HepG2 (cell line): ENCODE measurements around the gene TLN1. TPM values are rescaled to one million over a fixed set of nuclear protein-coding genes. Genes with fewer than 3 reads are reported as not detected.

ENCODE experiments used
- CBFB ChIP-seq: sonication (generic); formaldehyde crosslinking; IDR thresholded peaks from 2 replicates; pipeline ENCODE4 v1.4.0; 2020; ENCODE audit warnings: missing genetic modification reagents
- EP300 ChIP-seq, 3 experiments: sonication (generic) in 1 of 3; formaldehyde crosslinking in 1 of 3; IDR thresholded peaks; 2 replicates each; pipeline versions ENCODE4 v1.5.1 to v1.6.1; 2011 to 2020; ENCODE audit warnings: low read depth in 2 of 3, low read length in 2 of 3, borderline replicate concordance in 1 of 3, improper control_type of control experiment in 1 of 3, mild to moderate bottlenecking in 1 of 3, missing genetic modification reagents in 1 of 3, moderate library complexity in 1 of 3
- KDM5A ChIP-seq: fragments of 200-600 bp; sonication (generic); IDR thresholded peaks from 2 replicates; pipeline ENCODE4 v1.7.0; 2018; ENCODE audit warnings: antibody characterized with exemption, mild to moderate bottlenecking, low read length, borderline replicate concordance
- KMT2A ChIP-seq: sonication (generic); formaldehyde crosslinking; IDR thresholded peaks from 2 replicates; pipeline ENCODE4 v1.4.0; 2020; ENCODE audit warnings: missing genetic modification reagents
- MYC ChIP-seq: sonication (generic); formaldehyde crosslinking; IDR thresholded peaks from 2 replicates; pipeline ENCODE4 v1.9.0; 2021; ENCODE audit warnings: missing genetic modification reagents, borderline replicate concordance
- NFE2L1 ChIP-seq: sonication (generic); formaldehyde crosslinking; IDR thresholded peaks from 2 replicates; pipeline ENCODE4 v1.4.0; 2020; ENCODE audit warnings: missing genetic modification reagents, mild to moderate bottlenecking, borderline replicate concordance
- PAF1 ChIP-seq: IDR thresholded peaks from 2 replicates; pipeline ENCODE4 v1.6.1; 2016; ENCODE audit warnings: missing genetic modification reagents, missing compliant biosample characterization
- RFXAP ChIP-seq: sonication (generic); formaldehyde crosslinking; IDR thresholded peaks from 2 replicates; pipeline ENCODE4 v1.4.0; 2020; ENCODE audit warnings: missing genetic modification reagents, borderline replicate concordance
- SIN3B ChIP-seq: fragments of 150-350 bp; IDR thresholded peaks from 2 replicates; pipeline ENCODE4 v1.6.1; 2014; ENCODE audit warnings: low read length
- TMF1 ChIP-seq: sonication (generic); formaldehyde crosslinking; IDR thresholded peaks from 2 replicates; pipeline ENCODE4 v1.8.1; 2022; ENCODE audit warnings: low read depth, missing genetic modification reagents
- TOPORS ChIP-seq: sonication (generic); formaldehyde crosslinking; IDR thresholded peaks from 2 replicates; pipeline ENCODE4 v1.8.0; 2023; ENCODE audit warnings: mild to moderate bottlenecking, missing genetic modification reagents
- ZNF75D ChIP-seq: sonication (generic); formaldehyde crosslinking; IDR thresholded peaks from 2 replicates; pipeline ENCODE4 v1.8.1; 2023; ENCODE audit warnings: missing genetic modification reagents, mild to moderate bottlenecking, borderline replicate concordance
- ZSCAN9 ChIP-seq: IDR thresholded peaks from 2 replicates; pipeline ENCODE4 v1.6.1; 2016; ENCODE audit warnings: borderline replicate concordance
- polyA plus RNA-seq, 8 experiments: library from polyadenylated mRNA; depleted of rRNA in 3 of 8; stranded (reverse) in 7 of 8; unstranded in 1 of 8; fragments of >200 nt; fragmentation: Illumina TruSeq in 4 of 8; extraction: Trizol in 4 of 8; gene quantifications; 2 replicates each; pipeline versions ENCODE4 v1.2.1 to v1.2.3, GENCODE V29; 2011 to 2016; ENCODE audit warnings: low read depth in 4 of 8, missing spikeins in 1 of 8, mixed read lengths in 1 of 8; ENCODE audit not compliant: insufficient read depth in 1 of 8
- total RNA-seq, 5 experiments: library from RNA; depleted of rRNA; stranded (reverse); fragments of >200 nt; fragmentation: Illumina TruSeq; extraction: Trizol; gene quantifications; 2 replicates each; pipeline ENCODE4 v1.2.3, GENCODE V29; 2016; ENCODE audit warnings: low read depth in 1 of 5
- TF ChIP-seq, protein P1 (sequence below): IDR thresholded peaks from 2 replicates; pipeline ENCODE4 v1.6.1; 2016; ENCODE audit warnings: missing biosample characterization, missing genetic modification reagents, low read depth
- TF ChIP-seq, protein P2 (sequence below): sonication (generic); formaldehyde crosslinking; IDR thresholded peaks from 2 replicates; pipeline ENCODE4 v1.4.0; 2020; ENCODE audit warnings: missing genetic modification reagents
- TF ChIP-seq, protein P3 (sequence below): sonication (generic); formaldehyde crosslinking; IDR thresholded peaks from 2 replicates; pipeline ENCODE4 v1.4.0; 2020; ENCODE audit warnings: missing genetic modification reagents
- TF ChIP-seq, protein P4 (sequence below): sonication (generic); formaldehyde crosslinking; IDR thresholded peaks from 2 replicates; pipeline ENCODE4 v1.8.0; 2022; ENCODE audit warnings: low read depth, missing genetic modification reagents

The TLN1 gene
- total and polyA plus RNA-seq, 2 of the 13 experiments (the other 11 are each of a cell fraction or from before 2014, with no cell fraction given) = 35.2 to 51.8 TPM

DNA sequence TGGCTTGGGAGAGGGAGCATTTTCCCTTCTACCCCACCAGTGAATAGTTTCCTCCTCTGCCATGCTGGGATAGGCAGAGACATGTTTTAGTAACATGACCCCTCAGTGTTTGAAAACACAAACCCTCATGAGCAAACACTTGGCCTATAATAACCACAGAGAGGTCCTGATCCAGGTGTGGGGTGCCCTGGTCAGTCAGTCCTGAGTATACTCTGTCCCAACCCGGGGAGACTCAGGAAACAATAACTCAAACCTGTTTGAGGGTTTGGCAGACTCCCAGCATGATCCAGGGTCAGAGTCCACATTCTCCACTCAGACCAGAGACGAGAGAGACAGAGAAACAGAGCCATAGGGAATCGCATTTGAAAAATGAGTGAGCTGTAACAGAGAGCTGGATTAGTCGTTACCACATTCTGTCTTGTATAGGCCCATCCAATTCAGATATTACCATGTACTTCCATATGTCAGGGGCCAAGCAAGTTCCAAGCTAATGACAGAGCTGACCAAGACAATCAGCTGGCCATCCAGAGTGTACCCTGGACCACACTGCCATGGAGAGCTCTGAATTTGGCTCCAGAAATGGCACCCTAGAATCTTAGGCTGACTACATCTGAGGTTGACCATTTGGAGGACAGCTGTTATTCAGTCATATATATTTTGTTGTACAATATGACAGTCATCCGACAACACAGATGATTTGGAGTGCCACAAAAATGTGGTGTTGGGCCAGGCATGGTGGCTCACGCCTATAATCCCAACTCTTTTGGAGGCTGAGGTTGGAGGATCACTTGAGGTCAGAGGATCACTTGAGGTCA is 62.5 kb downstream of the TLN1 start (continued):
- TF ChIP-seq EP300 (IDR thresholded peaks at IDR 0.05; ENCODE audit: low read depth in 2 of 2, low read length in 2 of 2) (peak in 1 of 2 experiments; percentile 70; a peak in 2 of 4 replicates), EP300 (CRISPR knock-in tag; IDR thresholded peaks at IDR 0.05; ENCODE audit: borderline replicate concordance) (peak; percentile 23; the same call in 1 of the 2 replicates), MYC (no peak), NFE2L1 (CRISPR knock-in tag) (no peak), ZSCAN9 (no peak; the same call in 1 of the 2 replicates), CBFB (CRISPR knock-in tag) (no peak), TOPORS (CRISPR knock-in tag) (no peak), SIN3B (no peak), TMF1 (no peak), PAF1 (CRISPR knock-in tag) (no peak), RFXAP (no peak), ZNF75D (CRISPR knock-in tag) (no peak), KDM5A (no peak), KMT2A (no peak)
- TF ChIP-seq, protein P1, sequence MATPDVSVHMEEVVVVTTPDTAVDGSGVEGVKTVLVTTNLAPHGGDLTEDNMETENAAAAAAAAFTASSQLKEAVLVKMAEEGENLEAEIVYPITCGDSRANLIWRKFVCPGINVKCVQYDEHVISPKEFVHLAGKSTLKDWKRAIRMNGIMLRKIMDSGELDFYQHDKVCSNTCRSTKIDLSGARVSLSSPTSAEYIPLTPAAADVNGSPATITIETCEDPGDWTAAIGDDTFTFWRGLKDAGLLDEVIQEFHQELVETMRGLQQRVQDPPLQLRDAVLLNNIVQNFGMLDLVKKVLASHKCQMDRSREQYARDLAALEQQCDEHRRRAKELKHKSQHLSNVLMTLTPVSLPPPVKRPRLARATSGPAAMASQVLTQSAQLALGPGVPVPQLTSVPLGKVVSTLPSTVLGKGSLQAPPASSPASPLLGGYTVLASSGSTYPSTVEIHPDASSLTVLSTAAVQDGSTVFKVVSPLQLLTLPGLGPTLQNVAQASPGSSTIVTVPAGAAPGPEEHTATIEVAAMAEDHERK (CRISPR knock-in tag) = no peak
- TF ChIP-seq, protein P2, sequence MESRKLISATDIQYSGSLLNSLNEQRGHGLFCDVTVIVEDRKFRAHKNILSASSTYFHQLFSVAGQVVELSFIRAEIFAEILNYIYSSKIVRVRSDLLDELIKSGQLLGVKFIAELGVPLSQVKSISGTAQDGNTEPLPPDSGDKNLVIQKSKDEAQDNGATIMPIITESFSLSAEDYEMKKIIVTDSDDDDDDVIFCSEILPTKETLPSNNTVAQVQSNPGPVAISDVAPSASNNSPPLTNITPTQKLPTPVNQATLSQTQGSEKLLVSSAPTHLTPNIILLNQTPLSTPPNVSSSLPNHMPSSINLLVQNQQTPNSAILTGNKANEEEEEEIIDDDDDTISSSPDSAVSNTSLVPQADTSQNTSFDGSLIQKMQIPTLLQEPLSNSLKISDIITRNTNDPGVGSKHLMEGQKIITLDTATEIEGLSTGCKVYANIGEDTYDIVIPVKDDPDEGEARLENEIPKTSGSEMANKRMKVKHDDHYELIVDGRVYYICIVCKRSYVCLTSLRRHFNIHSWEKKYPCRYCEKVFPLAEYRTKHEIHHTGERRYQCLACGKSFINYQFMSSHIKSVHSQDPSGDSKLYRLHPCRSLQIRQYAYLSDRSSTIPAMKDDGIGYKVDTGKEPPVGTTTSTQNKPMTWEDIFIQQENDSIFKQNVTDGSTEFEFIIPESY (CRISPR knock-in tag) = peak; percentile 70; the same call in 1 of the 2 replicates
- TF ChIP-seq, protein P3, sequence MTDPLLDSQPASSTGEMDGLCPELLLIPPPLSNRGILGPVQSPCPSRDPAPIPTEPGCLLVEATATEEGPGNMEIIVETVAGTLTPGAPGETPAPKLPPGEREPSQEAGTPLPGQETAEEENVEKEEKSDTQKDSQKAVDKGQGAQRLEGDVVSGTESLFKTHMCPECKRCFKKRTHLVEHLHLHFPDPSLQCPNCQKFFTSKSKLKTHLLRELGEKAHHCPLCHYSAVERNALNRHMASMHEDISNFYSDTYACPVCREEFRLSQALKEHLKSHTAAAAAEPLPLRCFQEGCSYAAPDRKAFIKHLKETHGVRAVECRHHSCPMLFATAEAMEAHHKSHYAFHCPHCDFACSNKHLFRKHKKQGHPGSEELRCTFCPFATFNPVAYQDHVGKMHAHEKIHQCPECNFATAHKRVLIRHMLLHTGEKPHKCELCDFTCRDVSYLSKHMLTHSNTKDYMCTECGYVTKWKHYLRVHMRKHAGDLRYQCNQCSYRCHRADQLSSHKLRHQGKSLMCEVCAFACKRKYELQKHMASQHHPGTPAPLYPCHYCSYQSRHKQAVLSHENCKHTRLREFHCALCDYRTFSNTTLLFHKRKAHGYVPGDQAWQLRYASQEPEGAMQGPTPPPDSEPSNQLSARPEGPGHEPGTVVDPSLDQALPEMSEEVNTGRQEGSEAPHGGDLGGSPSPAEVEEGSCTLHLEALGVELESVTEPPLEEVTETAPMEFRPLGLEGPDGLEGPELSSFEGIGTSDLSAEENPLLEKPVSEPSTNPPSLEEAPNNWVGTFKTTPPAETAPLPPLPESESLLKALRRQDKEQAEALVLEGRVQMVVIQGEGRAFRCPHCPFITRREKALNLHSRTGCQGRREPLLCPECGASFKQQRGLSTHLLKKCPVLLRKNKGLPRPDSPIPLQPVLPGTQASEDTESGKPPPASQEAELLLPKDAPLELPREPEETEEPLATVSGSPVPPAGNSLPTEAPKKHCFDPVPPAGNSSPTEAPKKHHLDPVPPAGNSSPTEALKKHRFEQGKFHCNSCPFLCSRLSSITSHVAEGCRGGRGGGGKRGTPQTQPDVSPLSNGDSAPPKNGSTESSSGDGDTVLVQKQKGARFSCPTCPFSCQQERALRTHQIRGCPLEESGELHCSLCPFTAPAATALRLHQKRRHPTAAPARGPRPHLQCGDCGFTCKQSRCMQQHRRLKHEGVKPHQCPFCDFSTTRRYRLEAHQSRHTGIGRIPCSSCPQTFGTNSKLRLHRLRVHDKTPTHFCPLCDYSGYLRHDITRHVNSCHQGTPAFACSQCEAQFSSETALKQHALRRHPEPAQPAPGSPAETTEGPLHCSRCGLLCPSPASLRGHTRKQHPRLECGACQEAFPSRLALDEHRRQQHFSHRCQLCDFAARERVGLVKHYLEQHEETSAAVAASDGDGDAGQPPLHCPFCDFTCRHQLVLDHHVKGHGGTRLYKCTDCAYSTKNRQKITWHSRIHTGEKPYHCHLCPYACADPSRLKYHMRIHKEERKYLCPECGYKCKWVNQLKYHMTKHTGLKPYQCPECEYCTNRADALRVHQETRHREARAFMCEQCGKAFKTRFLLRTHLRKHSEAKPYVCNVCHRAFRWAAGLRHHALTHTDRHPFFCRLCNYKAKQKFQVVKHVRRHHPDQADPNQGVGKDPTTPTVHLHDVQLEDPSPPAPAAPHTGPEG (CRISPR knock-in tag) = no peak
- TF ChIP-seq, protein P4, sequence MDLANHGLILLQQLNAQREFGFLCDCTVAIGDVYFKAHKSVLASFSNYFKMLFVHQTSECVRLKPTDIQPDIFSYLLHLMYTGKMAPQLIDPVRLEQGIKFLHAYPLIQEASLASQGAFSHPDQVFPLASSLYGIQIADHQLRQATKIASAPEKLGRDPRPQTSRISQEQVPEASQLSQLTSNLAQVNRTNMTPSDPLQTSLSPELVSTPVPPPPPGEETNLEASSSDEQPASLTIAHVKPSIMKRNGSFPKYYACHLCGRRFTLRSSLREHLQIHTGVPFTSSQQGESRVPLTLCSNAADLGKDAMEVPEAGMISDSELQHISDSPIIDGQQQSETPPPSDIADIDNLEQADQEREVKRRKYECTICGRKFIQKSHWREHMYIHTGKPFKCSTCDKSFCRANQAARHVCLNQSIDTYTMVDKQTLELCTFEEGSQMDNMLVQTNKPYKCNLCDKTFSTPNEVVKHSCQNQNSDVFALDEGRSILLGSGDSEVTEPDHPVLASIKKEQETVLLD (CRISPR knock-in tag) = no peak
